Measurements from ENCODE around the gene SHANK2.

DNA sequence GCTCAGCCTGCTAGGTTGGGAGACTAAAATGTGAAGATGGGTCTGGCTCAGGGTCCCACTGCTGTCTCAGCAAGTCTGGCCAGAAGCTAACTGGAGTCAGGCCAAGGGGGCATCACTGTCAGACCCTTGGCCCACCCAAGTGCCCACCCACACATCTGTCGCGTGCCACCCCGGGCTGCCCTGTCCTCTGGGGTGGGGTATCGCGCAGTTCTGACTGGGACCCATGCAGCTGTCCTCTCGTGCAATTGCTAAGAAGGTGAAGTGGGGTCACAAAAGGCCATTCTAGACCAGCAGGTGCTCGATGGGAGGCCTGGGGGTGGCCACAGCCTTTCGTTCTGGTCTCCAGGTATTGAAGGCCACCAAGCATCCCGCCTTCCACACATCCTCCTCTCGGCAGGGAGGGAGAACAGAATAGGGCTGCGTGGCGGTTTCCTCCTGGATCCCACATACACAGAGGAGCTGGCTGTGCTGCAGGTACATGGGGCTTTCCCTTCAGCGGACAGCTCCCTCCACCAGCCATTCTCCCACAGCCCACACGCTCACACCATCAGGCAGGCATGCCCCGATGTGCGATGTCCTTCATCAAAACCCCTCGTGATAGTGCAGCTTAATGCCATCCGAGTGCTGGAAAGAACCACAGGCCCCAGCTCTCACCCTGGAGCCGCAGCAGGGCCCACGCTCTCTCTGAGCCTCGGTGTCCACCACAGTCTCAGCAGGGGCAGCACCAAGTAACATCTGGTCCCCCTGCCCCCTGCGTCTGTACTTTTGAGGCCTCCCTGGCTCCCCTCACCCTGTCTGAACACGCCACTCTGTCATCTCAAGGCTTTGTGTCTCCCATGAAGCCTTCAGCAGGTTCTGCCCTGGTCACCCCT, 37.6 kb downstream of the SHANK2 start:
- TF ChIP-seq, protein P1, sequence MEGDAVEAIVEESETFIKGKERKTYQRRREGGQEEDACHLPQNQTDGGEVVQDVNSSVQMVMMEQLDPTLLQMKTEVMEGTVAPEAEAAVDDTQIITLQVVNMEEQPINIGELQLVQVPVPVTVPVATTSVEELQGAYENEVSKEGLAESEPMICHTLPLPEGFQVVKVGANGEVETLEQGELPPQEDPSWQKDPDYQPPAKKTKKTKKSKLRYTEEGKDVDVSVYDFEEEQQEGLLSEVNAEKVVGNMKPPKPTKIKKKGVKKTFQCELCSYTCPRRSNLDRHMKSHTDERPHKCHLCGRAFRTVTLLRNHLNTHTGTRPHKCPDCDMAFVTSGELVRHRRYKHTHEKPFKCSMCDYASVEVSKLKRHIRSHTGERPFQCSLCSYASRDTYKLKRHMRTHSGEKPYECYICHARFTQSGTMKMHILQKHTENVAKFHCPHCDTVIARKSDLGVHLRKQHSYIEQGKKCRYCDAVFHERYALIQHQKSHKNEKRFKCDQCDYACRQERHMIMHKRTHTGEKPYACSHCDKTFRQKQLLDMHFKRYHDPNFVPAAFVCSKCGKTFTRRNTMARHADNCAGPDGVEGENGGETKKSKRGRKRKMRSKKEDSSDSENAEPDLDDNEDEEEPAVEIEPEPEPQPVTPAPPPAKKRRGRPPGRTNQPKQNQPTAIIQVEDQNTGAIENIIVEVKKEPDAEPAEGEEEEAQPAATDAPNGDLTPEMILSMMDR (IDR thresholded peaks at IDR 0.05), result no peak
- TF ChIP-seq EP300 (IDR thresholded peaks at IDR 0.05; ENCODE audit: low read depth), result no peak
- no peak for TF ChIP-seq POLR2AphosphoS5 (IDR thresholded peaks at IDR 0.05)
- TF ChIP-seq POLR2A (IDR thresholded peaks at IDR 0.05), result no peak
